HG03175 (cell line): ENCODE measurements around the gene MYH6.

Experiments used
- ATAC-seq: cut with Tn5 transposase; IDR thresholded peaks from one replicate; pipeline ENCODE4 v1.9.1; 2021; ENCODE audit warnings: mild to moderate bottlenecking, moderate library complexity; ENCODE audit not compliant: unreplicated experiment

Gene MYH6

GRCh38 chr14:23379366-23380196 is 28.5 kb downstream of the MYH6 start:
- no peak for ATAC-seq

GRCh38 chr14:23378612-23379220 is 29.4 kb downstream of the MYH6 start:
- no peak for ATAC-seq

GRCh38 chr14:23377573-23378563 is 30.2 kb downstream of the MYH6 start:
- ATAC-seq: no peak

- ATAC-seq: no peak
Measured at GRCh38 chr14:23377198-23377550, 30.9 kb downstream of the MYH6 start.

- ATAC-seq: no peak
Measured at GRCh38 chr14:23376482-23377197, 31.4 kb downstream of the MYH6 start, which contains the start of gene CMTM5. Gene CMTM5, plus strand, starts transcription at chr14:23377046. Its CDS starts 206 bp downstream, at chr14:23377252.

- ATAC-seq: no peak
Measured at GRCh38 chr14:23375527-23376251, 32.4 kb downstream of the MYH6 start.

- ATAC-seq: no peak
Measured at GRCh38 chr14:23373041-23373440, 35.0 kb downstream of the MYH6 start.

- ATAC-seq: no peak
Measured at GRCh38 chr14:23372509-23372908, 35.6 kb downstream of the MYH6 start, which contains the start of gene IL25. Gene IL25, plus strand, starts transcription at chr14:23372809.

GRCh38 chr14:23371865-23372264 is 36.2 kb downstream of the MYH6 start:
- ATAC-seq: no peak

GRCh38 chr14:23370221-23370620 is 37.9 kb downstream of the MYH6 start:
- ATAC-seq: no peak

- ATAC-seq: no peak
Measured at GRCh38 chr14:23366426-23366921, 41.6 kb downstream of the MYH6 start.

- no peak for ATAC-seq
Measured at GRCh38 chr14:23365732-23366425, 42.2 kb downstream of the MYH6 start.

GRCh38 chr14:23365036-23365731 is 42.9 kb downstream of the MYH6 start, which contains the start of gene EFS:
Gene EFS, minus strand, starts transcription at chr14:23365172. Its CDS starts 147 bp downstream, at chr14:23365025.
- ATAC-seq: no peak

- no peak for ATAC-seq
Measured at GRCh38 chr14:23364164-23365035, 43.7 kb downstream of the MYH6 start.

GRCh38 chr14:23362200-23362599 is 45.9 kb downstream of the MYH6 start:
- no peak for ATAC-seq

- ATAC-seq: no peak
Measured at GRCh38 chr14:23361763-23362162, 46.3 kb downstream of the MYH6 start.

- ATAC-seq: no peak
Measured at GRCh38 chr14:23361320-23361719, 46.8 kb downstream of the MYH6 start.
